ENCODE measurements around the gene PLIN4.
A peak's percentile ranks its signal among the peaks of the same experiment; 100 is the strongest.

PLIN4 gene

GRCh38 chr19:4506449-4507149, 11.7 kb downstream of the PLIN4 start:
- DNase-seq (ENCODE audit: low spot score) = peak; percentile 71

- DNase-seq (ENCODE audit: low spot score) = no peak
These were observed 12.5 kb downstream of the PLIN4 start for GRCh38 chr19:4505570-4506448.

GRCh38 chr19:4504891-4505569, 13.3 kb downstream of the PLIN4 start:
- DNase-seq (ENCODE audit: low spot score) = no peak

- no peak for DNase-seq (ENCODE audit: low spot score)
These were observed 14.0 kb downstream of the PLIN4 start for GRCh38 chr19:4504297-4504701.

- DNase-seq (ENCODE audit: low spot score) = no peak
These were observed 14.5 kb downstream of the PLIN4 start for GRCh38 chr19:4503825-4504170.

- DNase-seq (ENCODE audit: low spot score) = no peak
These were observed 15.0 kb downstream of the PLIN4 start for GRCh38 chr19:4503132-4503824.

- DNase-seq (ENCODE audit: low spot score) = no peak
These were observed 15.8 kb downstream of the PLIN4 start for GRCh38 chr19:4502282-4503131.

GRCh38 chr19:4501691-4502090, 16.6 kb downstream of the PLIN4 start:
- no peak for DNase-seq (ENCODE audit: low spot score)

GRCh38 chr19:4500841-4501591, 17.3 kb downstream of the PLIN4 start:
- no peak for DNase-seq (ENCODE audit: low spot score)

- DNase-seq (ENCODE audit: low spot score) = no peak
These were observed 18.4 kb downstream of the PLIN4 start for GRCh38 chr19:4499855-4500254.

GRCh38 chr19:4499318-4499717, 19.0 kb downstream of the PLIN4 start:
- DNase-seq (ENCODE audit: low spot score) = no peak

GRCh38 chr19:4498694-4499093, 19.6 kb downstream of the PLIN4 start:
- no peak for DNase-seq (ENCODE audit: low spot score)

GRCh38 chr19:4497770-4498389, 20.4 kb downstream of the PLIN4 start:
- DNase-seq (ENCODE audit: low spot score) = no peak

- DNase-seq (ENCODE audit: low spot score) = no peak
These were observed 22.0 kb downstream of the PLIN4 start for GRCh38 chr19:4496304-4496703.

GRCh38 chr19:4495471-4495870, 22.8 kb downstream of the PLIN4 start:
- DNase-seq (ENCODE audit: low spot score) = no peak

- no peak for DNase-seq (ENCODE audit: low spot score)
These were observed 23.6 kb downstream of the PLIN4 start for GRCh38 chr19:4494691-4495064.

- DNase-seq (ENCODE audit: low spot score) = no peak
These were observed 24.2 kb downstream of the PLIN4 start for GRCh38 chr19:4493929-4494690.

GRCh38 chr19:4493104-4493928, 25.0 kb downstream of the PLIN4 start:
- no peak for DNase-seq (ENCODE audit: low spot score)
